ENCODE data around the gene NRCAM. TPM values are rescaled to one million over a fixed set of nuclear protein-coding genes. Genes with fewer than 3 reads are reported as not detected.

The NRCAM gene
- total and polyA plus RNA-seq, 4 donors = 0.17 to 3.2 (median 0.64) TPM

DNA sequence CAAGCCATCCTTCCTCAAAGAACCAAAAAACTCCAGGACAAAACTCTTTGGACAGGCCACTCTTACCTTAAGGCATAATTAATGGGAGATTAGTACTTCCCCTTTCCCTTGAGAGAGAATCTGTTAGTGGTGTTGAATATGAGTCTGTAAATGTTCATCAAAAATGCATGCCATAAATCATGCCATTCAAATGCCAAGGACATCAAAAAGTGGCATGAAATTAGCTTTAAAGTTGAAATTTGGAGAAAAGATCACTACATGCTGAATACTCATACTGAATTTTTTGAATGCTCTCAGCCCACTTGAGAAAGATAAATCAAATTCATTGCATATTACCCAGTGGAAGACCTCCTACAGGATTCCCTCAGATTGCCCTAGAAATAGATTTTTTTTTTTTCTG, 6.7 kb downstream of the NRCAM start (continued):
- TF ChIP-seq, protein P1, sequence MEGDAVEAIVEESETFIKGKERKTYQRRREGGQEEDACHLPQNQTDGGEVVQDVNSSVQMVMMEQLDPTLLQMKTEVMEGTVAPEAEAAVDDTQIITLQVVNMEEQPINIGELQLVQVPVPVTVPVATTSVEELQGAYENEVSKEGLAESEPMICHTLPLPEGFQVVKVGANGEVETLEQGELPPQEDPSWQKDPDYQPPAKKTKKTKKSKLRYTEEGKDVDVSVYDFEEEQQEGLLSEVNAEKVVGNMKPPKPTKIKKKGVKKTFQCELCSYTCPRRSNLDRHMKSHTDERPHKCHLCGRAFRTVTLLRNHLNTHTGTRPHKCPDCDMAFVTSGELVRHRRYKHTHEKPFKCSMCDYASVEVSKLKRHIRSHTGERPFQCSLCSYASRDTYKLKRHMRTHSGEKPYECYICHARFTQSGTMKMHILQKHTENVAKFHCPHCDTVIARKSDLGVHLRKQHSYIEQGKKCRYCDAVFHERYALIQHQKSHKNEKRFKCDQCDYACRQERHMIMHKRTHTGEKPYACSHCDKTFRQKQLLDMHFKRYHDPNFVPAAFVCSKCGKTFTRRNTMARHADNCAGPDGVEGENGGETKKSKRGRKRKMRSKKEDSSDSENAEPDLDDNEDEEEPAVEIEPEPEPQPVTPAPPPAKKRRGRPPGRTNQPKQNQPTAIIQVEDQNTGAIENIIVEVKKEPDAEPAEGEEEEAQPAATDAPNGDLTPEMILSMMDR (IDR thresholded peaks at IDR 0.05; ENCODE audit: low read depth, low read length, missing input control) = no peak

GRCh38 chr7:108448584-108449505, 7.4 kb downstream of the NRCAM start:
- no peak overlapping the region for H3K27ac ChIP-seq (ENCODE audit: low read depth in 1 of 2, low read length in 2 of 2)
- no peak overlapping the region for H3K4me3 ChIP-seq (ENCODE audit: low read depth in 1 of 3, low read length in 3 of 3)
- no peak overlapping the region for H3K9ac ChIP-seq (ENCODE audit: low read depth in 1 of 2, low read length in 2 of 2)
- no peaks in the 10 kb centered on the region for H3K36me3 ChIP-seq (ENCODE audit: control insufficient read depth in 4 of 4, insufficient read depth in 3 of 4, low read depth in 1 of 4, low read length in 3 of 4)
- 73% methylated on average over 11 of the region's 11 CpGs for WGBS
- H3K9me3 ChIP-seq (ENCODE audit: control insufficient read depth in 4 of 4, low read length in 3 of 4) = no peaks in the 10 kb centered on the region
- H3K4me1 ChIP-seq (ENCODE audit: control insufficient read depth in 4 of 4, insufficient read depth in 4 of 4, low read length in 3 of 4) = no peaks in the 10 kb centered on the region
- H3K27me3 ChIP-seq (ENCODE audit: control insufficient read depth in 4 of 4, insufficient read depth in 4 of 4, low read length in 3 of 4) = no peaks in the 10 kb centered on the region
- no peak for DNase-seq (ENCODE audit: low spot score)
- no peak for TF ChIP-seq REST (IDR thresholded peaks at IDR 0.05)
- TF ChIP-seq GABPA (IDR thresholded peaks at IDR 0.05 in 1 of 2, conservative IDR thresholded peaks at IDR 0.05 in 1 of 2) = no peak
- TF ChIP-seq ZBTB33 (IDR thresholded peaks at IDR 0.05) = no peak
- no peak for TF ChIP-seq JUND (IDR thresholded peaks at IDR 0.05)
- no peak for TF ChIP-seq NR2F2 (IDR thresholded peaks at IDR 0.05)
- no peak for TF ChIP-seq TAF1 (conservative IDR thresholded peaks at IDR 0.05)
- TF ChIP-seq RAD21 (IDR thresholded peaks at IDR 0.05) = no peak
- no peak for TF ChIP-seq FOXA1 (IDR thresholded peaks at IDR 0.05)
- no peak for TF ChIP-seq HNF4A (conservative IDR thresholded peaks at IDR 0.05)
- TF ChIP-seq RXRA (IDR thresholded peaks at IDR 0.05) = no peak

- Histone ChIP-seq H3K9me3 (ENCODE audit: control insufficient read depth in 4 of 4, low read length in 3 of 4) (no peaks in the 10 kb centered on the region), H3K27me3 (ENCODE audit: control insufficient read depth in 4 of 4, insufficient read depth in 4 of 4, low read length in 3 of 4) (no peaks in the 10 kb centered on the region), H3K4me1 (ENCODE audit: control insufficient read depth in 4 of 4, insufficient read depth in 4 of 4, low read length in 3 of 4) (no peaks in the 10 kb centered on the region), H3K9ac (ENCODE audit: low read depth in 1 of 2, low read length in 2 of 2) (no peak overlapping the region), H3K27ac (ENCODE audit: low read depth in 1 of 2, low read length in 2 of 2) (no peak overlapping the region), H3K36me3 (ENCODE audit: control insufficient read depth in 4 of 4, insufficient read depth in 3 of 4, low read depth in 1 of 4, low read length in 3 of 4) (no peaks in the 10 kb centered on the region), H3K4me3 (ENCODE audit: low read depth in 1 of 3, low read length in 3 of 3) (no peak overlapping the region)
- no peak for DNase-seq (ENCODE audit: low spot score)
- 79% methylated on average over 5 of the region's 5 CpGs for WGBS
- no peak for TF ChIP-seq NR2F2 (IDR thresholded peaks at IDR 0.05)
- no peak for TF ChIP-seq EGR1 (IDR thresholded peaks at IDR 0.05; ENCODE audit: low read depth in 2 of 2)
- TF ChIP-seq REST (IDR thresholded peaks at IDR 0.05) = no peak
- no peak for TF ChIP-seq YY1 (IDR thresholded peaks at IDR 0.05)
- no peak for TF ChIP-seq SP1 (IDR thresholded peaks at IDR 0.05)
- TF ChIP-seq ZBTB33 (IDR thresholded peaks at IDR 0.05) = no peak
- no peak for TF ChIP-seq JUND (IDR thresholded peaks at IDR 0.05)
- no peak for TF ChIP-seq HNF4G (IDR thresholded peaks at IDR 0.05)
- no peak for TF ChIP-seq FOXA2 (IDR thresholded peaks at IDR 0.05)
- TF ChIP-seq HNF4A (conservative IDR thresholded peaks at IDR 0.05) = no peak
Measured at GRCh38 chr7:108442039-108442568, 14.1 kb downstream of the NRCAM start.

Measured in liver (tissue), 9 donors.